GM21825 (cell line): ENCODE results near the gene GRIP1.
A peak's percentile ranks its signal among the peaks of the same experiment; 100 is the strongest.
"Not testable (repeated sequence)": the region's sequence is repeated elsewhere in the genome, so short reads cannot be mapped to it uniquely, and the experiment has no call there.

Source experiments
- ATAC-seq: cut with Tn5 transposase; IDR thresholded peaks from one replicate; pipeline ENCODE4 v1.9.1; 2021; ENCODE audit warnings: mild to moderate bottlenecking, moderate library complexity; ENCODE audit not compliant: unreplicated experiment

GRIP1 gene

DNA sequence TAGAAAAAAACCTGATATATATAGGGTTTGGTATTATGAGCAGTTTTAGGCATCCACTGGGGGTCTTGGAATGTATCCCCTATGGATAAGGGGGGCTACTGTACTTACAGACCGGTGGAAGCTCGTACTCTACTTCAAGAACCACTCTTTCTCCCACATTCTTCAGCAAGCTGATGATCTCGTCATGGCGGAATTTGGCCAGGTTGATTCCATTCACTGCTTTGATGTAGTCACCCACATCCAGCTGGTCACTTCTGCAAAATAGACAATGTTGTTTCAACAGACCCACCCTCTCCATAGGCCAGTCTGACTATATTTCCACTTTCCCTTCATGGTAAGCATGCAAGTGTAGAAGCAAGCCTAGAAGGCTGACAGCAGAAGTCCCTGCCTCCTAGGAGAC is 139.9 kb downstream of the GRIP1 start:
- ATAC-seq = no peak

DNA sequence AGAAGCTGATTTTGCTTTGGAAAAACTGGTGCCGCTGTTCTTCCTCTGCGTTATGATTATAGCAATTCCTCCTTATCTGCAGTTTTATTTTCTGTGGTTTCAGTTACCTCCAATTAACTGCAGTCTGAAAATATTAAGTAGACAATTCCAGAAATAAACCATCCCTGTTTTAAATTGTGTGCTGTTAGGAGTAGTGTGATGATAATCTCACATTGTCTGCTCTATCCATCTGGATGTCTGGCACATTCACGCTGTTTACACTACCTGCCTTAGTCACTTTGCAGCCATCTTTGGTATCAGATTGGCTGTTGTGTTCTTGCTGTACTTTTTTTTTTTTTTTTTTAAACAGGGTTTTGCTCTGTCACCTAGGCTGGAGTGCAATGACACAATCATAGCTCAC is 141.0 kb downstream of the GRIP1 start:
- ATAC-seq = no peak

DNA sequence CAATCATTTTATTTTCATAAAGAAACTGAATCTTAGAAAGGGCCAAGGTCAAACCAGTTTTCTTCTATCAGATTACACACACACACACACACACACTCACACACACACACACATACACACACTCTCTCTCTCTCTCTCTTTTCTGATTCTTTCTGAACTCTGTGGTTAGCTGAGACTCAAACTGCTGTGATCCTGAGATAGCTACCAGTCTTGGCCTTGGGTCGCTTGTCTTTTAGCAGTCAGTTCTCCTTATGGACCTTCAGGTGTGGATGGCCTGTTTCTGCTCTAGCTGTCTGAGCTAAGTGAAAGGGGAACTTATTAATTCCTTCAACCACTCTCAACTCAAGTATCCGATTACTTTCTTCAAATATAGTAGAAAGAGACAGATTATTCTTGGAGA is 145.1 kb downstream of the GRIP1 start:
- ATAC-seq = no peak

DNA sequence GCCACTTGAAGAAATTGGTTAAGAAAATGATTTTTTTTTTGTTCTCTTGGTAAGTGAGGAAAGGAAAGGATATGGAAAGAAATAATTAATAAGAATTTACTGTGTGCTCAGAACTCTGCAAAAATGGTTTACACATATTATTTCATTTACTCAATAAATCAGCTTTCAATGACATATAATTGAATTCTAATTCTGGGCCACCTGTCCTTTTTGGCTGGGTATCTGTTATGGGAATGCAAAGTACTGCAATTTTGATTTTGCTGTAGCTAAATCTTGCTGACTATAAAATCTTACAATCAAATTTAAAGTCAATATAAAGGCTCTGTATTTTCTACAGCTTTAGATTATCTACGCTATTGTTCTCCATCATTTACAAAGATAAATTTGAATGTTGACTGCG is 147.1 kb downstream of the GRIP1 start:
- ATAC-seq = no peak

DNA sequence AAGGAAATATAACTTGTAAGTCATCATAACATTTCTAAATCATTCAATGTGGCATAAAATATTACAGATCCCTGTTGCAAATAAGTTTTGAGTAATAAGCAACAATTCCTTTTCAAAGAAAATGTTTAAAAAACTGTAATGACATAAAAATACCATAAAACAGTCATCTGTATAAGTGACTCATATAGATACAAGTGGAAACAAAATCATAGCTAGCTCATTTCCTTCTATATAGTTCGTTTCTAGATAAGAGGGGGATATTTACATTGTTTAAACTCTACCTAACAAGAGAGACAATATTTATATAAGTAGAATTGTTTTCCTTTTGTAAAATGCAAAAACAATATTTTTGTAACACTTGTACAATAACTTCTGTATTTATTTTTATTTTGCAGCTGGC is 148.9 kb downstream of the GRIP1 start:
- no peak for ATAC-seq

DNA sequence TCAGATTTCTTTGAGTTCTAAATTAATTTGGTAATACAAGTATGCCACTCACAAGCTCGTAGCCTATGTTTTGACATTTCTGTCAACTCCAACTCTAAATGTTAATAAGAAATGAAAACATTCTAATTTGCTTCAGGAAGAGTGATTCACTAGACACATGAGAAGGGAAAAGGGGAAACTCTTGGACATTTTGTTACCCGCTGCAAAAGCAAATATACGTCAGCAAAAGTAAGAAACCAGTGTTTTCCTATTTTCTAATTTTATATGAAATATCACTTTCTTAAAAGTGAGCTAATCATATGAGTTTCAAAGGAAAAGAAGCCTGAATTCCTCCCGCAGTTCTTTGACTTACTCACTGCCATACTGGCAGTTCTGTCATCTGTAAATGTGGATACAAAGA is 162.3 kb downstream of the GRIP1 start:
- ATAC-seq = no peak

DNA sequence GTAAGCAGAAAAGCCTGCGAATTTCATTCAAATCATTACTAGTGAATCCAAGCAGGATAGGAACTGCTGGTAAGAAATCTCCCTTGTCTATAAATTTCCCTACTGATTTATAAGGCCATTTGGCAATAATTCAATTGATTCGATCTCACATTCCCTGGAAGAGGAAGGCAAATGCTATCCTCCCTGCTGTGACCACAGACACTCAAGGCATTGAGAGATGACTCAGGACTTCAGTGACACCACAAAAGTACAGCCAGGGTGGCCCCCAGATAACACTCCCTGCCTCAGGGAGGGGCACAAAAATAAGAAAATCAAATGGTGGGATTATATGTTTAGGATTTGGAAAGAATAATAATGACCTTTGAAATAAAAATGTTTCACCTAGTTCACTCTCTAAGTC is 162.7 kb downstream of the GRIP1 start:
- no peak for ATAC-seq

DNA sequence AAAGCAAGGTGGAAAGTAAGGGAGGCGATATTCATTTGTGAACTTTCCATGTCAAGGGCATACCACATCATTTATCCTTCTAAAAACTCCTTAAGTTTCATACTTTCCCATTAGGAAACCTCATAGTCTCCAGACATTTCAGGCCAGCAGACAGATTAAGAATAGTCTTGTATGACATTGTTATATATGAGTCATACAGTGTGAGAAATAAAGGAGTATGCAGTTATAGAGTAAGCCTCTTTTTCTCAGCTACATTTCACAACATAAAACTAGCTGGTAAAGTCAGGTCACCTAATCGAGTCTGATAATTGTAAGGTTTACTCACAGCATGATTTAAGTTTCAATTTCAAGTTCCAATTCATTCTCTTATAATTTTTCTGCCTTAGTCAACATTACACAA is 164.3 kb downstream of the GRIP1 start:
- no peak for ATAC-seq

DNA sequence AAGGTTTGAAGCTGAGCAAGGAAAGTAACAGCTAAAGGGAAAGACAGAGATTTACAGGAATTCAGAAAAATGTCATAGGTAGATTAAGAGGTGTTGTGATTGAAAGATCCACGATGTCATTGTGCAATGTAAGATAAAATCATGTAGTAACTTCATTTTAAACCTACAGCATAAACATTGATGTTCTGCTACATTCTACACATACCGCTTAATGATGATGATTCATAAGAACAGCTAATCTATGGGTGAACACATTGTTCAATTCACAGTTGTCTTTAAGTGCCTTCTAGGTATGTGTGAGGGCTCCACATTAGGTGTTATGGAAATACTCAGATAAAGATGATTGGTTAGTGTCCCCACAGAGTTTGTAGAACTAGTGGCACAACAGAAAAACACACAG is 170.9 kb downstream of the GRIP1 start:
- no peak for ATAC-seq

DNA sequence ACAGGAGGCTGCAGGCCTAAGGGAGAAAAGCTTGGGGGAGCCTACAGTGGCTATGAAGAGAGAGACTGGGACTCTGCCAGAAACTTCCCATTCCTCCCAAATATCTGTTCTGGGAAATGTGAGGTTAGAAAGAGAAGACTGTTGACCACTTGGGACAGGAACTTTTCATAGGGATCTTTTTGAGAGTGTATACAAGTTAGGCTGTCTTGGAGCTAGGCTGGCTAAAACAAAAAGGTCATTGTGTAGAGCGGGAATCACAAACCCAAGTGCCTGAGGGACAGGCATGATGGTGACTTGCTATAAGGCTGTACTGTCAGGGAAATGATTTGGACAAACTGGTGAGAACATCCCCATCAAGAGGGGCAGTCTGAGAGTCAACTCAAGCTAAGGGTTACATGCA is 175.1 kb downstream of the GRIP1 start:
- ATAC-seq = no peak

DNA sequence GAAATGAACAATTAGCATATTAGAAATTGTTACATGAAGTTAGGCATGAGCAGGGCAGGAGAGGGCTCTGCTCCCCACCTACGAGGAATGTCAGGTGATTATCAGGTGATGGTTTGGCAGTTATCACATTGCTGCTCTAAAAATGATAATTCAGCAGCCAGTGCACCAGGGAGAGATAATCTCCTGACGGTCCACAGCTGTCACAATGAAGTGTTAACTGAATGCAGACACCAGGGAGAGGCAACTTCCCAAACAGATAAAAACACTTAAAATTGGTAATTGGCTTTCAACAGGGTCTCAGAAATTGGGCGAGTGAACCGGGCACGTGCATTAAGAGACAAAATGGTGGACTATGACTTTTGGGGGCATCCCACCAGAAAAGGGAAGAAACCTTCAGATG is 176.0 kb downstream of the GRIP1 start:
- no peak for ATAC-seq

DNA sequence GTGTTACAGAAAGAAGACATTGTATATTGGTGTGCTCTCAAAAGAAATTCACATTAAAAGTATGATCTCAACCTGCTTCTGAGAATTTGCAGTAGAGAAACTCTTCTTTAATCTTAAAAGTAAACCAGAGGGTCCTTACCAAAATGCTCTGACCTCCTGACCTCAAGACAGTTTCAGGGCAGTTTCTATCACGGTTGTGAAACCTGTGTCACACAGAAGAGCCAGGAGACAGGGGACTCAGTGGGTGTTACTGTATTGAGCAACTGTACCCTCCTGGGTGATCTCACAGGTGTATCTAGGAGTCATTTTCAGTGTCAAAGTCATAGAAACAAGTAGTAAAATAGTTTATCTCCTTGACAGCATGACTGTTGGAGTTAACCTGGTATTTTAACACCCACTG is 178.0 kb downstream of the GRIP1 start:
- peak; percentile 58 for ATAC-seq

DNA sequence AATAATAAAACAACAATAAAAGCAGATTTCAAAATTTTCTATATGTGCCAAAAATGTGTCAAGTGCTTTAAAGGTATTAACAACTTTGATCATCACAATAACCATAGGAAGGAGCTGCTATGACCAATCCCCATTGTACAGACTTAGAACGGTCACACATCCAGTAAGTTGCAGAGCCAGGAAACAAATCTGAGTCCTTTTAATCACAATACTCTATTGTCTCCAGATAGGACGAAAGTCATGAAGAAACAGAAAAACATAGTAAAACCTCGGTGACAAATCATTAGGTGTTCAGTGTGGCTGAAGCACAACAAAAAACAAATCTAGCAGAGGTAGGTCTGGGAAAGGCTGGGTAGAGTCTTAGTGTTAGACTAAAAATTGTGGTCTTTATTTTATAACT is 178.8 kb downstream of the GRIP1 start:
- ATAC-seq = no peak

DNA sequence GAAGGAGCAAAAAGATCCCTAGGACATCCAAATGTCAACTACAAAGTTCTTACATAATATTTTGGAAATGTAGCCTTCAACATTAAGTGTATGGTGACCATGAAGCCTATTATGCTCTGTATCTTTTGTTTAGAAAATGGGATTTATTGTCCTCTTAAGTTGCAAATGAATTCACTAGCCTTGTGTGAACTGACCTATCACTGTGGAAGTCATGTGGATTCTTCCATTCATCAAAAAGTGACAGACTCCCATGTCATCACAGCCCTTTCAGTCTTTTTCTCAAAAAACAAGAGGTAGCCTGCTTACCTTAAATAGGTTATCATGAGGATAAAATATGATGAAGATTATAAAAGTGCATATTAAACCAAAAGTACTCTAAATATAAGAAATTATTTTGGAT is 179.9 kb downstream of the GRIP1 start:
- no peak for ATAC-seq

DNA sequence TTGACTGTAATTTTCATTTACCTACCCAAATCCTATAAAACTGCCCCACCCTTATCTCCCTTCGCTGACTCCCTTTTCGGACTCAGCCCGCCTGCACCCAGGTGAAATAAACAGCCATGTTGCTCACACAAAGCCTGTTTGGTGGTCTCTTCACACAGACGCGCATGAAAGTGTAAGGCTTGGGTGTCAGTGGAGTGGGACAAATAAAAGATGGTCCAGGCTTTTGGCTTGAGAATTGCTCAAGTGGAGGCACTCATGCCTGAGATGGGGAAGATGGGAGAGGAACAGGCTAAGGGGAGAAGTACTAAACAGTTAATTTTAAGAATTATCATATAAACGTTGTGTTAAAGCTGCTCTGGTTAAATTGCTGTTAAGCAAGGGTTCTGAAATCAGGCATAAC is 180.8 kb downstream of the GRIP1 start:
- not testable (repeated sequence) for ATAC-seq

DNA sequence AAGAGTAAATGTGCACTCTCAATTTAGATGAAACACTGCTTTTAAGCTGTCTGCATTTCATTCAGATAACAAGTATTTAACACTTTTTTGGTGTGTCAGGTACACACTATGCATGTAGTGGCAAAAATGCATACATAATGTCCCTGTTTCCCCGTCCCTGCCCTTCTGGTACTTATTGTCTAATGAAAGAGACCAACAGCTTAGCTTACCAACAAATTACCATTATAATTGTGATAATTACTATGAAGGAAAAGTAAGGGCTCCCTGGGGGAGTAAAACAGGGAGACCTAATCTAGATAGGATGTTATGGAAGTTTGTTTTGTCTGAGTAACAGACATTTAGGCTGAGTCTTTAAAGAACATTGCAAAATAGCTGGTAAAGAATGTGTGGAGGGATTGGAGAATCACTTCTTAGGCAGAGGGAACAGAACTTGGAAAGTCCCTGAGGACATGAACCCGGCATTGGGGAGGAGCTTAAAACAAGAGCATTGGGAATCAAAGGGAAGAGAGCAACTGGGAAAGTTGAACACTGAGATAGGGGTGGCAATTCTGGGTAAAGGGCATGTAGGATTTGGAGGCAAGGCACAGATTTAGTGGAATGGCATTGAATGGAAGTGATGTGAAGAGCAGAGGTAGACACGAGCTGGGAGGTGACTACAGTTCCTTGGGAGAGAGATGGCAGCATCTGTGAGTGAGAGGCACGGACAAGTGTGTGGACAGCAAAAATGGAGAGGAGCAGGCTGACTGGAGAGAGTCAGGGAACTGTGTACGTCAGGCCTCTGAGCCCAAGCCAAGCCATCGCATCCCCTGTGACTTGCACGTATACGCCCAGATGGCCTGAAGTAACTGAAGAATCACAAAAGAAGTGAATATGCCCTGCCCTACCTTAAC is 181.6 kb downstream of the GRIP1 start:
- no peak for ATAC-seq

DNA sequence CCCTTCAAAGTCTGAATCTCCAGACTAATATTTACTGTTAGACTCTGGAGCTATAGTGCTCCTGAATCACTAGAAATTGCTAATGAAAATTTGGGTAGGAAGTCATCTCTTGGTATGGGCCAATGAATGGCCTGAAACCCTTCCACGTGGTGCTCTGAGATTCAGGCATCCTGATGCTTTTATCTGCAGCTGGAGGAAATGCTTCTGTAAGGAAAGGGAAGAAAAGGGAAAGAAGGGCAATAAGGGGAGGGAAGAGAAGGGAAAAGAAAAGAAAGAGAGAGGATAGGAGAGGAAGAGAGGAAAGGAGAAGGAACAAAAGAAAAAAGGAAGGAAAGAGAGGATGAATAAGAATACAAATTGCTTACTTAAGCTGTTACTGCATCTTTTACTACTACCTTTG is 182.3 kb downstream of the GRIP1 start:
- ATAC-seq = no peak

DNA sequence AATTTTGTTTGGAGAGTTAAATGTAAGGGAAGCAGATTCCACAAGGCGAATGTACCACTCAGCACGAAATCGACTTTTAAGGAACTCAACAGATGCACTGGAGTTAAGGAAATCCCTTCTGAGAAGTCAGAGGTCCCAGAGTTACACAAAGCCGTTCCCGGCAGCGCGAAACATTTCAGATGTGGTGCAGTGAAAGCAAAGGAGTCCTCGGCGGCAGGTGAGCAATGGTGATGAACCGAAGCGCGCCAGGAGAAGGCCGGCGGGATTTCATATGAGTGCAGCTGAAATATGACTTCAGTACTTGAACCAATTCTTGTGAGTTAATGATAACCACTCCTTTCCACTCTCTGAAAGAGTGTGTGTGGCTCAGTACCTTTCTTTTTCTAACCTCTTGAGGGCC is 183.2 kb downstream of the GRIP1 start:
- ATAC-seq = no peak

DNA sequence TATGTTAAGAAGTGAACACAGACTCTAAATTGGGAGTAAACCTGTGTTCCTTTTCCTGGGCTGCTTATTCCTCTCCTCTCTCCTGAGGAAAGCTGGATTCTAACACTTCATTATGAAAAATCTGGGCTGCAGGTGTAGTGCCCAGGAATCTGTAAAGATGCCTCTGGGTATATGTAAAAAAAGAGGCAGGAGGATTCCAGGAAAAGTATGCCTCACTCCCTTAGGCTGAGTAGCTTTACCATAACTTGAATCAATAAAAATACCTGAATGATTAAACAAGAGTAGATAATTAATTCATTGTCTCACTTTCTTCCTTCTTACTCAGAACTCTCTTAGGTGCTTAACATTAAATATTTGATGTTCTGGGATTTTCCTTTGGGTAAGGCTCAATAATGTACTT is 185.1 kb downstream of the GRIP1 start:
- ATAC-seq = no peak

DNA sequence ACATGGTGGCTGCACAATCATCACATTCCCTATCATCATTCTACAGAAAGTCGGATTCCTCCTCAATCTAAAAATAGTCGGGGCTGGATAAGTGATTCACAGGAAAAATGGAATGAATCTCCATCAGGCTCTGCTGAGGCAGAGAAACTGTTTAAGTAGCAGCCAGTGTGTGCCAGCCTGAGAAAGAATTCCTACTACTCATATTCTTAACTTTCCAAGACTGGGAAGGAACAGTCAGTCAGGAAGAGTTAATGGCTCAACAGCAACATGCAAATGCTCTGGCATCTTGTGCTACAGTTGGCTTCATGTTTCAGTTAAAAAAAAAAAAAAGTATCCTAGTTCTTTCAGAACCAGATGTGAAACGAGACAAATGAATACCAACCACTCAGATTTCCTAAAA is 187.0 kb downstream of the GRIP1 start:
- ATAC-seq = no peak

DNA sequence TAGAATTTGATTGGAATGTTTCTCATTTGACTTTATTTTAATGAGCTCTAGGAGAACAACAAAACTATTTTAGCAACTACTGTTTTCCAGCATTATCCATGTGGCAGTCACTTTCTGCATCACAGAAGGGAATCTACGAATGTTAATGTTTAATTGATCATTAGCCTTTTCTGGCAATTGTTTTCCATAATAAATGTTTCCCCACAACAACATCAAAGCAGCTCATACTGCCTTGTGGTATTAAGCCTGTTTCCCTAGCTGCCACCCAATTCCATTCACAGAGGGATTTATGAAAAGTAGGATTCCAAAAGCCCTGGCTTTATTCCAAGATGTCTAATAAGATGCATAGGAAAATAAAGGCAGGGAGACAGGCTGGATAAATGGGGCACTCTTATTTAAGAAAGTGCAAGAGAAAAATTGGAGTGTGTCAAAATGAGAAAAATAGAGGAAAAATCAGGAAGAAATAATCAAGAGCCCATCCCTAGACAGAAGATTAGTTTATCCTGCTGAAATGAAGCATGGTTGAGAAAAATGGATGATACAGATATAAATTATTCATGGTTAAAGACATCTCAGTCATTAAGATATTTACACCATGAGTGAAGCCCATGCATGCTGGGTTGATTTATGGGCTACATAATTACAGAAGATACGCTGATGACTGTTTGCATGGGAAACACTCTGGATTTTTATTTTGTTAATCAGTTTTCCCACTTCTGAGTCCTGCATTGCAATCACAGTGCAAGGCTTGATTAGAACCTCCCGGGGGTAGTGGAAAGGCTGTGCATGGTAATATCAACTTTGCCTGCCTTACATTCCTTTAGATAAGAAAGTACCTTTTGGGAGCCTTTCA is 196.3 kb downstream of the GRIP1 start:
- no peak for ATAC-seq

DNA sequence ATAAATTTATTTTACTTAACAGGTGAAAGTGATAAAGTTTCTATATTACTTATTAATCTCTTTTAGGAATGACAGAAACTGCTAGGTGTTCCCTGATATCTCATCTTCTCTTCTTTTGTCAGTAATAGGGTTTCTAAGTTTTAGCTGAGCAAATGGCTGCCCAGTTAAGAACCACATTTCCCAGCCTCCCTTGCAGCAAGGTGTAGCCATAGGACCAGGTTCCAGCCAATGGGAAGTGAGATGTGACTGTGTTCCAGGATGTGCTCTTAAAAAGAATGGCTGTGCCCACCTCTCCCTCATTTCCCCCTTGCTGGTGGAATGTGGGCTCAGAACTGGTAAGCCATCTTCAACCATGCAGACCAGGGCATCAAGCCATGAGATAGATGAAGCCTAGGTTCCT is 210.9 kb downstream of the GRIP1 start:
- ATAC-seq = no peak
